Sigmoid colon (tissue), 4 donors: ENCODE results near the gene POU5F1.
"Not testable (repeated sequence)": the region's sequence is repeated elsewhere in the genome, so short reads cannot be mapped to it uniquely, and the experiment has no call there.

Experiments used
- CTCF ChIP-seq, 4 experiments: fragments of 450-650 bp in 3 of 4; fragments of 200-600 bp in 1 of 4; IDR thresholded peaks; one replicate each; pipeline ENCODE4 v1.5.1; 2016 to 2019; ENCODE audit warnings: antibody characterized with exemption in 4 of 4, mild to moderate bottlenecking in 3 of 4, moderate library complexity in 2 of 4
- EP300 ChIP-seq, 4 donors: sonication (generic); formaldehyde crosslinking; IDR thresholded peaks; one replicate each; pipeline ENCODE4 v1.6.1; 2017; ENCODE audit warnings: antibody characterized with exemption in 4 of 4
- POLR2A ChIP-seq, 2 donors: fragments of 450-650 bp; IDR thresholded peaks; one replicate each; pipeline ENCODE4 v1.6.1; 2016; ENCODE audit warnings: antibody characterized with exemption in 2 of 2, mild to moderate bottlenecking in 2 of 2, moderate library complexity in 2 of 2
- POLR2AphosphoS5 ChIP-seq, 4 donors: sonication (generic); formaldehyde crosslinking; IDR thresholded peaks; one replicate each; pipeline ENCODE4 v1.6.1; 2017; ENCODE audit warnings: antibody characterized with exemption in 4 of 4

DNA sequence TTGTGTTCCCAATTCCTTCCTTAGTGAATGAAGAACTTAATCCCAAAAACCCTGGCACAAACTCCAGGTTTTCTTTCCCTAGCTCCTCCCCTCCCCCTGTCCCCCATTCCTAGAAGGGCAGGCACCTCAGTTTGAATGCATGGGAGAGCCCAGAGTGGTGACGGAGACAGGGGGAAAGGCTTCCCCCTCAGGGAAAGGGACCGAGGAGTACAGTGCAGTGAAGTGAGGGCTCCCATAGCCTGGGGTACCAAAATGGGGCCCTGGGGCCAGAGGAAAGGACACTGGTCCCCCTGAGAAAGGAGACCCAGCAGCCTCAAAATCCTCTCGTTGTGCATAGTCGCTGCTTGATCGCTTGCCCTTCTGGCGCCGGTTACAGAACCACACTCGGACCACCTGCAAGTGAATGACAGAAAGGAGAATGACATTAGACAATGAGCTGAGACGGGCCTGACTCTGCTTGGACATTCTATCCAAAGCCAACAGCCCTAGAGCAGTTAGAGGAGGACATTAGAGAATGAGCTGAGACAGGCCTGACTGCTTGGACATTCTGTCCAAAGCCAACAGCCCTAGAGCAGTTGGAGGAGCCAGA, 5.9 kb downstream of the POU5F1 start:
- not testable (repeated sequence) for TF ChIP-seq EP300, CTCF, POLR2A, POLR2AphosphoS5 (IDR thresholded peaks at IDR 0.05)
